ENCODE results near the gene TP53I11. TPM values are rescaled to one million over a fixed set of nuclear protein-coding genes. Genes with fewer than 3 reads are reported as not detected.

The TP53I11 gene
- total and polyA plus RNA-seq, 11 donors = 24.0 to 91.3 (median 39.4) TPM

- 86 to 95% (median 95%) methylated on average over 12 of the region's 12 CpGs for WGBS, 4 donors
- no peak overlapping the region for H3K4me3 ChIP-seq
These were observed 23.8 kb upstream of the TP53I11 start for GRCh38 chr11:44974402-44975000.

GRCh38 chr11:44973632-44974401, 23.1 kb upstream of the TP53I11 start:
- H3K27ac ChIP-seq = no peak overlapping the region
- TF ChIP-seq, protein P1, sequence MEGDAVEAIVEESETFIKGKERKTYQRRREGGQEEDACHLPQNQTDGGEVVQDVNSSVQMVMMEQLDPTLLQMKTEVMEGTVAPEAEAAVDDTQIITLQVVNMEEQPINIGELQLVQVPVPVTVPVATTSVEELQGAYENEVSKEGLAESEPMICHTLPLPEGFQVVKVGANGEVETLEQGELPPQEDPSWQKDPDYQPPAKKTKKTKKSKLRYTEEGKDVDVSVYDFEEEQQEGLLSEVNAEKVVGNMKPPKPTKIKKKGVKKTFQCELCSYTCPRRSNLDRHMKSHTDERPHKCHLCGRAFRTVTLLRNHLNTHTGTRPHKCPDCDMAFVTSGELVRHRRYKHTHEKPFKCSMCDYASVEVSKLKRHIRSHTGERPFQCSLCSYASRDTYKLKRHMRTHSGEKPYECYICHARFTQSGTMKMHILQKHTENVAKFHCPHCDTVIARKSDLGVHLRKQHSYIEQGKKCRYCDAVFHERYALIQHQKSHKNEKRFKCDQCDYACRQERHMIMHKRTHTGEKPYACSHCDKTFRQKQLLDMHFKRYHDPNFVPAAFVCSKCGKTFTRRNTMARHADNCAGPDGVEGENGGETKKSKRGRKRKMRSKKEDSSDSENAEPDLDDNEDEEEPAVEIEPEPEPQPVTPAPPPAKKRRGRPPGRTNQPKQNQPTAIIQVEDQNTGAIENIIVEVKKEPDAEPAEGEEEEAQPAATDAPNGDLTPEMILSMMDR (IDR thresholded peaks at IDR 0.05) = no peak
- TF ChIP-seq POLR2A (IDR thresholded peaks at IDR 0.05) = no peak
- H3K4me3 ChIP-seq = no peak overlapping the region
- H3K4me1 ChIP-seq = peaks cover 0 to 31% (median 9%) of the 10 kb centered on the region in 12 donors
- WGBS, 4 donors = 86 to 92% (median 90%) methylated on average over 13 of the region's 13 CpGs
- no peaks in the 10 kb centered on the region for H3K36me3 ChIP-seq
- intact Hi-C loops (cut with DNase I) = no loop called here
- no peaks in the 10 kb centered on the region for H3K27me3 ChIP-seq
- ATAC-seq = no peak
- DNase-seq = no peak
- no peaks in the 10 kb centered on the region for H3K9me3 ChIP-seq

More at GRCh38 chr11:44974402-44975000, 23.8 kb upstream of the TP53I11 start:
- DNase-seq (no peak), ATAC-seq (no peak)
- Histone ChIP-seq H3K36me3 (no peaks in the 10 kb centered on the region), H3K27ac (no peak overlapping the region), H3K27me3 (no peaks in the 10 kb centered on the region), H3K9me3 (no peaks in the 10 kb centered on the region), H3K4me1 (peaks cover 0 to 38% (median 14%) of the 10 kb centered on the region in 12 donors)
- intact Hi-C loops (cut with DNase I) = no loop called here
- TF ChIP-seq, protein P1 (IDR thresholded peaks at IDR 0.05) = no peak
- TF ChIP-seq POLR2A (IDR thresholded peaks at IDR 0.05) = no peak

DNA sequence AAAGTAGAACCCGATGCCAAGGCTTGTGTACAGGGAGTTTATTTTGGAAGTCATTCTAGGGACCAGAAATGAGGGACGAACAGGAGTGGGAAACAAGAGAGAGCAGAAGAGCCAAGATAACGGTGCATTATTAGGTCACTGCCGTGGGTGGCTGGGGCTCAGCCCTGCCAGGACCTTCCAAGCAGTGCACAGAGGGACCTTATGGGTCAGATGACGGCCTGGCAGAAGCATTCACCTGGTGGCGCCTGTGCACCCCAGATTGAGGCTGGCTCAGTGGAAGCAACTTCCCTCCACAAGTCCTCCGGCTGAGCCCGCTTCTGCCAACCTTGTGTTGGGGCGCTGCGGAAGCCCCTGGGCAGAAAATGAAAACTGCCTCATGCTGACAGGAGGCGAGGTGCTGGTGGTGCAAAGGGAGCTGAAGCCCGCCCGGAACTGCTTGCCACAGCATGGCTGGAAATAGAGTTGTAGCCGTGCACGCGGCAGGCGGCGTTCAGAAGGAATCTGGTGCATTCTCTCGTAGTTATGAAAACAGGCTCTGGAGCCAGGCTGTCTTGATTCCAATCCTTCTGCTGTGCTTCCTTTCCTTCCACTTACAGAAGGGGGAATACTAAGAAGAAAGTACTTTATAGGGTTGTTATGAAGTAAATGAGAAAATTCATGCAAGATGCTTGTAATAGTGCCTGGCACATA, 22.2 kb upstream of the TP53I11 start:
- no peak for DNase-seq

More for the DNA sequence above, 22.2 kb upstream of the TP53I11 start:
- Histone ChIP-seq H3K9me3 (no peaks in the 10 kb centered on the region), H3K27me3 (no peaks in the 10 kb centered on the region), H3K4me1 (peaks cover 0 to 24% (median 6%) of the 10 kb centered on the region in 12 donors), H3K4me3 (no peak overlapping the region), H3K27ac (no peak overlapping the region), H3K36me3 (no peaks in the 10 kb centered on the region)
- 54 to 80% (median 77%) methylated on average over 18 to 19 of the region's 19 CpGs for WGBS, 4 donors
- intact Hi-C loops (cut with DNase I) = no loop called here
- peak in 1 of 4 donors; percentile 60 for ATAC-seq
- TF ChIP-seq, protein P1 (IDR thresholded peaks at IDR 0.05) = no peak
- TF ChIP-seq POLR2A (IDR thresholded peaks at IDR 0.05) = no peak
